SJCRH30 (cell line): ENCODE data around the gene EPSTI1. TPM values are rescaled to one million over a fixed set of nuclear protein-coding genes. Genes with fewer than 3 reads are reported as not detected.

Experiments used
- total RNA-seq: library from RNA; depleted of rRNA; stranded (reverse); fragments of >200 nt; shearing (Covaris generic); gene quantifications from 2 replicates; pipeline ENCODE4 v1.2.3, GENCODE V29; 2014; rRNA removed

EPSTI1 gene
- total RNA-seq, 1 experiment from 2014 or later = 1.1 TPM

Other genes starting within 250 kb of the EPSTI1 start
- gene FAM216B, start 210.7 kb downstream of the EPSTI1 start, total RNA-seq = not detected in 2 replicates
- gene DNAJC15, start 31.3 kb upstream of the EPSTI1 start, total RNA-seq = 10.1 and 11.2 TPM in 2 replicates